Adrenal gland (tissue), 12 donors: Measurements from ENCODE around the gene ABHD12B. TPM values are rescaled to one million over a fixed set of nuclear protein-coding genes. Genes with fewer than 3 reads are reported as not detected.

Experiments
- DNase-seq, 7 donors: peaks; one replicate each; pipeline ENCODE4 v3.0.0-alpha.2; 2019 to 2020
- H3K27ac ChIP-seq, 5 donors: fragments of 200-600 bp; sonication (generic) in 4 of 5; 1 replicate in 3 of 5; 2 replicates in 2 of 5; pipeline versions ENCODE4 v1.5.1 to v1.8.0; 2016 to 2020; ENCODE audit warnings: mild to moderate bottlenecking in 1 of 5
- H3K27me3 ChIP-seq: fragments of 200-600 bp; 2 replicates; pipeline ENCODE4 v1.8.0; 2021
- H3K36me3 ChIP-seq, 2 donors: fragments of 200-600 bp; replicated peaks in 1 of 2; 1 replicate in 1 of 2; 2 replicates in 1 of 2; pipeline versions ENCODE4 v1.5.1 to v1.8.0; 2018 to 2022
- H3K4me1 ChIP-seq, 2 donors: fragments of 200-600 bp; replicated peaks in 1 of 2; 1 replicate in 1 of 2; 2 replicates in 1 of 2; pipeline versions ENCODE4 v1.5.1 to v1.8.0; 2018 to 2021
- H3K4me3 ChIP-seq, 4 donors: fragments of 200-600 bp; sonication (generic) in 3 of 4; one replicate each; pipeline ENCODE4 v1.5.1; 2016 to 2018
- H3K9me3 ChIP-seq, 3 donors: fragments of 200-600 bp; sonication (generic) in 1 of 3; replicated peaks in 1 of 3; 1 replicate in 2 of 3; 2 replicates in 1 of 3; pipeline versions ENCODE4 v1.5.1 to v1.8.0; 2016 to 2021
- POLR2A ChIP-seq, 2 donors: fragments of 450-650 bp; IDR thresholded peaks; one replicate each; pipeline ENCODE4 v1.6.1; 2017; ENCODE audit warnings: antibody characterized with exemption in 2 of 2, mild to moderate bottlenecking in 2 of 2, moderate library complexity in 1 of 2
- WGBS, 4 donors: extraction: QIAGEN DNeasy Blood & Tissue Kit in 2 of 4; methylation state at CpG; one replicate each; pipeline versions ENCODE4 v1.1.5 to v1.1.7; 2013 to 2017; 5-methylcytosine and 5-hydroxymethylcytosine counted together
- intact Hi-C, 2 donors: fragments of 100-400 bp; cut with DNase I; formaldehyde crosslinking; loops; one replicate each; pipeline versions ENCODE4 v1.14.1 to v1.15.0; 2022 to 2023
- polyA plus RNA-seq, 3 donors: library from polyadenylated mRNA; stranded (reverse); fragments of 200-250 nt in 2 of 3; fragments of 350-450 nt in 1 of 3; fragmentation: Illumina TruSeq in 1 of 3; extraction: RNeasy Lipid Tissue Mini Kit (QIAGEN cat#74804) in 1 of 3; gene quantifications; one replicate each; pipeline ENCODE4 v1.2.3, GENCODE V29; 2013 to 2014
- total RNA-seq, 9 donors: library from RNA; depleted of rRNA in 4 of 9; stranded (reverse); fragments of >200 nt in 4 of 9; fragments of 120-200 nt in 1 of 9; fragmentation: NEBNext Ultra II Directional in 1 of 9; extraction: Animal tissue kit (Norgen Biotek cat#: 25700) in 1 of 9; gene quantifications; one replicate each; pipeline versions ENCODE4 v1.1.0 to v1.2.4, GENCODE V29; 2013 to 2023
- TF ChIP-seq, protein P1 (sequence below), 6 experiments: fragments of 450-650 bp in 4 of 6; fragments of 200-600 bp in 2 of 6; sonication (generic) in 1 of 6; IDR thresholded peaks; 1 replicate in 5 of 6; 2 replicates in 1 of 6; pipeline versions ENCODE4 v1.5.1 to v1.8.0; 2016 to 2021; ENCODE audit warnings: antibody characterized with exemption in 6 of 6, mild to moderate bottlenecking in 2 of 6, moderate library complexity in 1 of 6
- donor health status: healthy with polysubstance abuse.
- donor health status: Bipolar disorder and iron deficiency.
- donor health status: DM: yes; HTN: yes; CAD: no.
- donor health status: DM: no; HTN: no; CAD: no.
- donor health status: DM: no; HTN: no; CAD: no.
- donor health status: DM: yes; HTN: yes; CAD: no.

ABHD12B gene
- total and polyA plus RNA-seq, 12 donors: 0.10 to 0.46 (median 0.37) TPM; not detected in 6

DNA sequence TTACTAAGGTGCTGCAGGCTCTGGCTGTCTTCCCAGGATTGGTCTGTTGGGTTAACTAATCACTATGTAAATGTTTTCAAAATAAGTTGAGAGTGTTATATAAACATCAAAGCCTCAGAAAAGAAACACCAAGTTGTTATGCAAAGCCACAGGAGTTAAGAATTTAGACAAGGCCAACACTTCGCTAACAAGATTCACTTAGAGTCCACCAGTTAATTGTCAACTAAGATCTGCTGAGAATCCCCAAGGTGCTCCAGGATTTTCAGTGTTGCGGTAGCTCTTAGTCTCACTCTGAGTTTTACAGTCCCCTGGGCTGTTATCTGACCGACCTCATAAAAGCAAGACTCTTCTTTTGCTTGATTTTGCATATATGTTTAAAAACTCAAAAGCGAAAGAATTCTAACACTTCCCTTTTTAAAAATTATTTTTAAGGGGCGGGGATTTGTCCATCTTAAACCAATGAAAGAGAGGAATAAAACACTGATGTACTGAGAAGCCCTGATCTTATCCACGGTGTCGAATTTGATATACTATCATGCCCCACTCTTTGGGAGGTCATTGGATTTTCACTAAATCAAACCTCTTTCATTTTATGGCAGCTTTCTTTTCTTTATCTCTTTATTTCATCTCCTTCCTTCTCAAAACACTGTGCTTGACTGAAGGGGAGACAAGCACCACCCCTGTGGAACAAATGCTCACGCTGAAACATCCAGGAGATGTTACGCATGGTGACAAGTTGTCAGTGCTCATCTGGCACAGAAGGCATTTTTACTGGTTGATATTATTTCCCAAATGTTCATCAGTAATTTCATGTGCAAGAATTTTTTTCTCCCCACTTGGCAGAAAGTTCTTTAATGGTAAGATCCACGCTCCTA is 47.9 kb upstream of the ABHD12B start:
- no peak for DNase-seq
- Histone ChIP-seq H3K4me1 (peaks cover 0 to 16% of the 10 kb centered on the region in 2 donors), H3K27ac (no peak overlapping the region), H3K36me3 (no peaks in the 10 kb centered on the region), H3K4me3 (no peak overlapping the region), H3K27me3 (no peaks in the 10 kb centered on the region), H3K9me3 (no peaks in the 10 kb centered on the region)
- intact Hi-C loops: no loop called here
- WGBS, 4 donors: 75 to 82% (median 81%) methylated on average over 10 of the region's 10 CpGs
- no peak for TF ChIP-seq POLR2A (IDR thresholded peaks at IDR 0.05)
- TF ChIP-seq, protein P1, sequence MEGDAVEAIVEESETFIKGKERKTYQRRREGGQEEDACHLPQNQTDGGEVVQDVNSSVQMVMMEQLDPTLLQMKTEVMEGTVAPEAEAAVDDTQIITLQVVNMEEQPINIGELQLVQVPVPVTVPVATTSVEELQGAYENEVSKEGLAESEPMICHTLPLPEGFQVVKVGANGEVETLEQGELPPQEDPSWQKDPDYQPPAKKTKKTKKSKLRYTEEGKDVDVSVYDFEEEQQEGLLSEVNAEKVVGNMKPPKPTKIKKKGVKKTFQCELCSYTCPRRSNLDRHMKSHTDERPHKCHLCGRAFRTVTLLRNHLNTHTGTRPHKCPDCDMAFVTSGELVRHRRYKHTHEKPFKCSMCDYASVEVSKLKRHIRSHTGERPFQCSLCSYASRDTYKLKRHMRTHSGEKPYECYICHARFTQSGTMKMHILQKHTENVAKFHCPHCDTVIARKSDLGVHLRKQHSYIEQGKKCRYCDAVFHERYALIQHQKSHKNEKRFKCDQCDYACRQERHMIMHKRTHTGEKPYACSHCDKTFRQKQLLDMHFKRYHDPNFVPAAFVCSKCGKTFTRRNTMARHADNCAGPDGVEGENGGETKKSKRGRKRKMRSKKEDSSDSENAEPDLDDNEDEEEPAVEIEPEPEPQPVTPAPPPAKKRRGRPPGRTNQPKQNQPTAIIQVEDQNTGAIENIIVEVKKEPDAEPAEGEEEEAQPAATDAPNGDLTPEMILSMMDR (IDR thresholded peaks at IDR 0.05): no peak

DNA sequence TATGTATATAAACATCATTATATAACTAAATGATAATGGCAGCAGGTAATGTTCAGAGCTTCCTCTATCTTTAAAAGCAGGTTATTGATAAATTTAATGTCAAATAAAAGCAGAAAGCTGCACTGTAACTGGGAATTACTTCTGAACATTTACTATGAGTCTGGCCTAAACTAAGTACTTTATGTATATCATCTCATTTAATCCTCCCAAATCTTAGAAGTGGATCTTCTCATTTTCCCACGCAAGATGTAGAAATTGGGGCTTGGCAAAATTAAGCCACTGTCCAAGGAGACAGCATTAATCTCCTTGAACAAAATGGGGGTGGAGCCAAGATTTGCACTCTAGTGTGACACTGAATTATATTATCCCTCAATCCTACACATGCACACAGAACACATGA is 46.5 kb upstream of the ABHD12B start:
- Histone ChIP-seq H3K27ac (no peak overlapping the region), H3K36me3 (no peaks in the 10 kb centered on the region), H3K4me1 (peaks cover 4 to 25% of the 10 kb centered on the region in 2 donors), H3K27me3 (no peaks in the 10 kb centered on the region), H3K9me3 (no peaks in the 10 kb centered on the region), H3K4me3 (no peak overlapping the region)
- TF ChIP-seq, protein P1 (IDR thresholded peaks at IDR 0.05): no peak
- TF ChIP-seq POLR2A (IDR thresholded peaks at IDR 0.05): no peak
- WGBS, 4 donors: 93 to 97% (median 94%) methylated on average over 1 of the region's 1 CpG
- no peak for DNase-seq
- intact Hi-C loops: no loop called here

DNA sequence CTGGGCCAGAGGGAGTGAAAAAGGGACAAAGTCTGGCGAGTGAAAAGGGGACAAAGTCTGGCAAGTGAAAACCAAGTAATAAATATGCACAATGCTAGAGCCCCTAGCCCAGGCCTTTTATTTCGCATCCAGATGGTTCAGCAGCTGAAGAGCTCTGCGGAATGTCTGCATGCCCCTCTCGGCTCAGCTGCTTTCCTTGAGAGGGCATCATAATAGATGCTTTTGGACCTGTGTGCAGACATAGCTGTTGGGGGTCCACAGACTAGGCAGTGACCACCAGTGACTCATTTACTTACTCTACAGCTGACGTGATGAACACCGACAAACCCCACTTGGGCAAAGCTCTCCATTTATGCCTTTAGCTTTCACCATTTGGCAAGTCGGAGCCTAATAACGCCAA is 45.2 kb upstream of the ABHD12B start:
- WGBS, 4 donors: 93 to 96% (median 94%) methylated on average over 8 of the region's 8 CpGs
- Histone ChIP-seq H3K4me1 (peaks cover 4 to 28% of the 10 kb centered on the region in 2 donors), H3K4me3 (no peak overlapping the region), H3K36me3 (no peaks in the 10 kb centered on the region), H3K9me3 (no peaks in the 10 kb centered on the region), H3K27me3 (no peaks in the 10 kb centered on the region), H3K27ac (no peak overlapping the region)
- TF ChIP-seq, protein P1 (IDR thresholded peaks at IDR 0.05): no peak
- TF ChIP-seq POLR2A (IDR thresholded peaks at IDR 0.05): no peak
- intact Hi-C loops: no loop called here
- no peak for DNase-seq

DNA sequence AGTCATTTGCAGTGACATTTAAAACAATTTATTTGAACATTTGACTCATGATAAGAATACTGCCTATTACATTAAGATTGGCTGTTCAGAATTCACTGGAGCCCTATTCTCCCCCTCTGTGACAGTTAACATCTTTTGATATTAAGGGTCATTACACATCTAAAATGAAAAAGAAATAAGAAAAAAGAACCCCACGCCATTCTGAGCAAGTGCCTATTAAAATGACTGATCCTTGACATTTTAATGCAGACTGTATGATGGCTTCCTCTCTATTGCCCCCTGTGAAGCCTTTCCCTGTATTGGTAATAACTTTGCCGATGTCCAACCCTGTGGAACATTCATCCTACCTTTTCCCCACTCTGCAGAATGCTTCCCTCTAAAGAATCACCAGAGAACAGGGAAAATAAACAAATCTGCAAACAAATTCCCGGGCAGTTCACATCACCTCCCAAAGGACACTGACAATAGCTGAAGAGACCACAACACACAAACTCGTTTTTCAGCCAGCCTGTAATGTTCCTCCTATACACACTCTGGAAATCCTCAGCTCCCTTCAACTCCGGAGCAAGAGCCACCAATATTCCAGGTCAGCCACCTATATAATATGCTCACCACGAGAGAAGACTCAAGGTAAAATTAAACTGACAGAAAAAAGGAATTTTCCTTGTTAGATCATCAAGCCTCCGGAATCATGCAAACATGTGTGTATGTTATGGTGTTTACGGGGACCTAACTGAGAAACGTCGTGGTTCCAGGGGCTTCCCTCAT is 42.9 kb upstream of the ABHD12B start:
- Histone ChIP-seq H3K27ac (no peak overlapping the region), H3K27me3 (no peaks in the 10 kb centered on the region), H3K4me1 (peaks cover 4 to 34% of the 10 kb centered on the region in 2 donors), H3K4me3 (no peak overlapping the region), H3K36me3 (no peaks in the 10 kb centered on the region), H3K9me3 (no peaks in the 10 kb centered on the region)
- no peak for TF ChIP-seq POLR2A (IDR thresholded peaks at IDR 0.05)
- TF ChIP-seq, protein P1 (IDR thresholded peaks at IDR 0.05): no peak
- DNase-seq: no peak
- intact Hi-C loops: no loop called here
- 73 to 78% (median 73%) methylated on average over 10 of the region's 10 CpGs for WGBS, 4 donors
